NCI-H748 (cell line): Measurements from ENCODE around the gene FDXACB1.
A peak's percentile ranks its signal among the peaks of the same experiment; 100 is the strongest.

Source experiments
- DNase-seq: peaks from one replicate; lab custom pipeline; 2025; ENCODE audit not compliant: unreplicated experiment; lab: John Stamatoyannopoulos, UW

The FDXACB1 gene

DNA sequence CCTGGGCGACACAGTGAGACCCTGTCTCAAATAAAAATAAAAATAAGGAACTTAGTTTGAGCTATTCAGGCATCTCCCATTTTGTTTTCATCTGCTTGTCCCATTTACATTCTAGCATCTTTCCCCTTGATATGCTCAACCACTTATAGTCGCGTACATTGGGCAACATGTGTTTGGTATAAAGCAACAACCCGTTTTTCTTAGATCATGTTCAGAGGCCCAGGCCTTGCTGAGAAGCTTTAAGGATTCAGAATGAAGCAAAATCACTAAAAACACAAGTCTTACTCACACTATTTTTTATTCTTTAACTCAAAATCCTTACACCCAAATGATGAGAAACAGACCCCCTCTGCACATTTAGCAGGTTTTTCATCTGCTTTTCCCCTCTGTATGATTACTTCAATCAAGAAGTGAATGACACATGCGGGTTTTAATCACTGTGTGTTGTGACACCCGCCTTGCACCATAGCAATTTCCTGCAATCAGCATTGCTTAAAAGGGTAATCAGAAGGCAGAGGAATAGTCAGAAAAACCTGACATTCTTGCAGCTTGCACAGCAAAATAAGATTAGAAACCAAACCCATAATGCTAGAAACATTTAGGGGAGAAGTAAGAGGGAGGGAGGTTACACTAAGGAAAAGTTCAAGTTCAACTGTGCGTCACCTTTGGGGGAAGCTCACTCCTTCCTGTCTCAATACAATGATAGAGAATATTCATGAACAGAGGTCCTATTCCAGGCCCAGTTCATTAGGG lies 33.5 kb downstream of the FDXACB1 start:
- no peak for DNase-seq

DNA sequence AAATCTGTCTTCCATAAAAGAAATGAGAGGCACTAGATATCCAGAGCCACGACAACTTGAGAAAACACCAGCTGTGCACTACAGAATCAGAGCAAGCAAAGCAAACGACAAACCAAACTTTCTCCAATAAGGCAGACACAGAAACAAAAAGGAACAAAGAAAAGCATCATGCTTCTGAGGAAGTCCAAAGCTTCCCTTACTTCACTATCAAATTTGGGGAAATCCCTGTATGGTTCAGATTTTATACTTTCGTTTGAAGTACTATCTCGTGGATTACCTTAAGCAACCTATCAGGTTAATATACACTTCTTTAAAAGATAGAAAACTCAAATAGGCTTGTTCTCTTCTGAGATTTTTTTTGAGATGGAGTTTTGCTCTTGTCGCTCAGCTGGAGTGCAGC lies 35.3 kb downstream of the FDXACB1 start:
- no peak for DNase-seq

GRCh38 chr11:111841370-111842053 lies 37.5 kb downstream of the FDXACB1 start:
- DNase-seq, result peak; percentile 64

DNA sequence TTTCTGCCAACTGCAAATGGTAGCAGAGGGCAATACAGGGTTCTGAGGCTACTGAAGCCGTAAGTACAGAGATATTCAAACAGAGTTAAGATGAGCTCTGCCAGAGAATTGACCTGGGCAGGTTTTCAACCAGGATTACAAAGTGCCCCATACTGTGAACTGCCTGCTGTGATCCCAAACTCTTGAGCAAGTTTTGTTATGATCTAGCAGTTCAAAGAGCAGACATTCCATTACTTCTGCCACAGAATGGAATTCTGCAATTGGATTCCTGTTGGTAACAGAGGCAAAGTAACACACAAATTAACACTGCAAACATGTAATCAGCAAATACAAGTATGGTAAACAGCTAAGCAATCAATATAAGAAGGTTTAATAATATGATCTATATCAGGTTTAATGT lies 38.8 kb downstream of the FDXACB1 start:
- no peak for DNase-seq

DNA sequence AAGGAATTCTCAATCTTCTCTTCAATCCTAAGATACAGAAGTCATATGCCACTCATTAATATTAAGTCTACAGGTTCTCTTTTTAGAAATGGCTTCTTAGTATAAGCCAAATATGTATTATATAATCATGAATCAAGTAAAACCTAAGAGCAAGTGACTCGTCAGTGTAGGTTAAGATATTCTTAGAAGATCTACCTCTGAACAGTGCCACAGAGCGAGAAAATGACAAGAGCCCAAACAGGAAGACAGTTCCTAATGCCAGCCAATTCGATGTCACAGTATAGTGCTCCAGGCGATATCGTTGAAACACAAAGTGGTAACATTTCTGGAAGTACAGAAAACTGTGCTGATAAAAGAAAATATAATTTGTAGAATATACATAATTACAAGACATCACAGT lies 40.9 kb downstream of the FDXACB1 start:
- no peak for DNase-seq

- no peak for DNase-seq
Observed at GRCh38 chr11:111837366-111837891, 41.5 kb downstream of the FDXACB1 start.

DNA sequence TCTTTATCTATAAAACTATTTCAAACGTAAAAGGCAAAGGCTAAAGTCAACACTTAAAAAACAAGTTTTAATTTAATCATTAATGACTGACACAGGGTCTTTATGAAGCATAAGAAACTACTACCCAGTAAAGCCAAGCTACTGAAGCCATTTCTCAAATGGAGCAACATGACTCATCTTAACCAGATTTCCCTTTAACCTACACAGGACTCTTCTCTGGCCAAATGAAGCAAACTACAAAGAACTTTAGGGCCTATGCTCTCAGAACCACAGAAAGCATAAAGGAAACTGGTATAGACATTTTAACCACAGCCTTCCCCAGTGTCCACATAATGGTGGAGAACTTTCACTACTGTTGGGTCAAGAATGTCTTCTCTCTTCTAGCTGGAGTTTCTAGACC lies 42.2 kb downstream of the FDXACB1 start:
- DNase-seq, result no peak

GRCh38 chr11:111836162-111836561 lies 42.8 kb downstream of the FDXACB1 start:
- no peak for DNase-seq

DNA sequence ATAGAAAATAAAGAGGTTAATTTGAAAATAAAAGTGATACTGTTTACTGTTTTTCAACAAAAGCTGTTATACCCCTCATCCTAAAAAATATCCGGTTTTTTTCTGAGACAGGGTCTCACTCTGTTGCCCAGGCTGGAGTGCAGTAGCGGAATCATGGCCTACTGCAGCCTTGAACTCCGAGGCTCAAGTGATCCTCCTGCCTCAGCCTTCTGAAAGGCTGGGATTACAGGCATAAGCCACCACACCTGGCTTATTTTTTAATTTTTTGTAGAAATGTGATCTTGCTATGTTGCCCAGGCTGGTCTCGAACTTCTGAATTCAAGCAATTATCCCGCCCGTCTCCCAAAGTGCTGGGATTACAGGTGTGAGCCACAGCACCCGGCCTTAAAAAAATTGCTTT lies 43.3 kb downstream of the FDXACB1 start:
- no peak for DNase-seq

DNA sequence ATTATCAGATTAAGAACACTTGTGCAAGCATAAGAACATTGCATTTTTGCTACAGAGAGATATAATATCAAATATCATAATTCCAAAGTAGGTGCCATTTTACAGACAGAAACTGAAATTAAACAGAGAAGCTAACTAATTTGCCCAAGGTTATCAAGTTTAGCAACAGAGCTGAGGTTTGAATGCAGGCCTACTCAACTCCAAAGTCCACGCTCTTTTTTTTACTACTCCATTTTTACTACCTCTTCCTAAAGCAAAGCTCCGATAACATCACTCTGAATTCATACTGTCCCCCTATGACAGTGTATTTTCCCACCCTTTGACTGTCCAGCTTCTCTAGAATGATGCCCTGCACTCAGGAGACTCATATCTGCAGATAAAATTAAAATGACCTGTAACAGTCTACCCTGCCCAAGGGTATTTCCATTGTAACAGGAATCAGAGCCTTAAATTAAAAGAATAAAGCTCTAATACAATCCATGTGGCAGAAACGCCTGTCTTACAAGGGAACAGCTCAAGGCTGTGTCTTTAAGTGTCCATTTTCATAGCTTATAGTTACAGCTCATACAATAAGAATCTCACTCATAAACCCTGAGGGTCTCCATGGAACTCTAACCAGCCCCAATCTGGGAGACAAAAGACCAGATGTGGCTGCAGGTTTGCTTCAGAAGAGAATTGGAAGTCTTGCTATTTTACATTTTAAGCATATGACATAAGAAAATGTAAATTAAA lies 44.4 kb downstream of the FDXACB1 start:
- no peak for DNase-seq

DNA sequence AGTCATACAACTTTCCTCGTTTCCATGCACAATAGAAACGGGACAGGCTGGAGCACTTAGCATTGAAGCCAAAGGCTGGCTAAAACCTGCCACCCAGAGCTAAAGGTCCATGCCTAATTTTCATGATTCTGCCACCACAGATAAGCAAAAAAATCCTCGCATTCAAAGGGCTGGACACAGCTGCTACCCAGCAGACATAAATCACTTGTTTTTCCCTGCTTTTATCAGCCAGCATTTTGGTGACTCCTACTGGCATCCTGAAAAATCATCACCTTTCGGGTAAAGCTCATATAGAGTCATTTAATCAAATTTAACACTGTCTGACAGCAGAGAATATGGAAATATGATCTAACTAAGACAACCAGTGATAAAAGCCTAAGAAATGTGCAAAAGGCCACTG lies 45.4 kb downstream of the FDXACB1 start:
- no peak for DNase-seq

DNA sequence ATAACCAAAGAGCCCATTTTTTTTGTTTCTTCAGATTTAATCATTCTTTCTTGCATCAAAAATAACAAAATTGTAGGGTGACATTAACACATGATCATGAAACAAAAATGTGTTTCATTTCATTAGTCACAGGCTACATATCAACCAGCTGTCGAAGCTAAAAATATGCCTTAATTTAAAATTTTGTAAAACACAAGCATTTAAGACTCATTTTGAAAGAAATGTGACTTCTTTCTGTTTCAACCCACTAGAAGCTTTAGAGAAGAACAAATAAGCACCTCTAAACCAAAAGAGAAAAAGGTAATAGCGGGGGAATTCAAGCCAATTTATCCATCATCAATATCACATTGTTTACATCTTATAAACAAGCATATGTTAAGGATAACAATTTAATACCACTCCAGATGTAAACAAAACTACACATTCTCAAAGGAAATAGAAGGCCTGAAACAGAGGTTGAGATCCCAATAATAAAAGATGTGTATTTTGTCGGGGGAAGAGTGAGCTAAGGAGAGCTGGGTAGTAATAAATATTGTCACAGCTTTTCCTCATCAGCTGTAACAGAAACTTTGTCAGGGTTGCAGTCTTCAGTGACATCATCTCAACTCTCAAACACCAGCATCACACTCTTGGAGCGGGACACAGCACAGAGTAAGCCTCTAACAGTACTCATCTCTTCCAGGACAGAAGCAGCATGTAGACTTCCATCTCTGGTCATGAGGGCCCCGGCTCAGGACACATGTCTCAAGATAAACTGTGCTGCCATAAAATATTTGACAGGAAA lies 49.6 kb downstream of the FDXACB1 start:
- DNase-seq, result no peak

DNA sequence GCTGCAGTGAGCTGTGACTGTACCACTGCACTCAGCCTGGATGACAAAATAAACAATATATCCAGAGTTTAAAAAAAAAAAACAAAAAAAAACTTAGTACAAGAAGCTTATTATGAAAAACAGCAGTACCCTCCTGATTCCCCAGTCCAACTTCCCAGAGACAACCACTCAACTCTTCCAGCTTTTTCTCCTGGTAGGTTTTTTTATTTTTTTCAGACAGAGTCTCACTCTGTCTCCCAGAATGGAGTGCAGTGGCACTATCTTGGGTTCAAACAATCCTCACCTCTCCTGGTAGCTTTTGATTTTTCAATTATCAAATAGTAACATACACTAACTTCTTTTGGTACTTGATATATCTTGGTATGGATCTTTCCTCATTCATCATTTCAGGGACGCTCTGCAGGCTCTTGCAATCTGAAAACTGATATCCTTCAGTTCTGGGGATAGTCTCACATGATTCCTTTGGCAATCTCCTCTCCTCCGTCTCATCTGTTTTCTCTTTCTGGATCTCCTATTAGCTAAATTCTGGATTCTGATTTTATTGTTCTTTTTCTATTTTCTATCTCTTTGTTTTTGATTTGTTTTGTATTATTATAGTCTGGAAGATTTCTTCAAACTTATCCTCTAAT lies 52.5 kb downstream of the FDXACB1 start:
- no peak for DNase-seq
